ENCODE data around the gene CALCOCO2.
"Not testable (repeated sequence)": the region's sequence is repeated elsewhere in the genome, so short reads cannot be mapped to it uniquely, and the experiment has no call there.

The CALCOCO2 gene

DNA sequence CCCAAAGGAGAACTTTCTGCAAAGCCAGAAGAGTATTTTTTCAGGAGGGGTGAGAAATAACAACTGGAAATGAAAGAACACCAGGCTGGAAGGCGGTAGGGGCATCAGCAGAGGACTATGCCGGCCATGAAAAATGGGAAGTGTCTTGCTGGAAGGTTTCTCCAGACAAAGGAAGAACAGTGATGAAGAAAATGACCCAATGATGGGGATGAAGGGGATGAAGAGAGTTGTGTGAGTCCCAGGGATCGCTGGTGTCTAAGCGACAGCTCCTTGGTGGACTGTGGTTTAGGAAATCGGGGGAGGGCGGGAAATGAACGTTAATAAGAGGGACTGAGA, 14.4 kb upstream of the CALCOCO2 start:
- H3K4me3 ChIP-seq (ENCODE audit: low read depth, low read length) = no peak overlapping the region
- TF ChIP-seq, protein P1, sequence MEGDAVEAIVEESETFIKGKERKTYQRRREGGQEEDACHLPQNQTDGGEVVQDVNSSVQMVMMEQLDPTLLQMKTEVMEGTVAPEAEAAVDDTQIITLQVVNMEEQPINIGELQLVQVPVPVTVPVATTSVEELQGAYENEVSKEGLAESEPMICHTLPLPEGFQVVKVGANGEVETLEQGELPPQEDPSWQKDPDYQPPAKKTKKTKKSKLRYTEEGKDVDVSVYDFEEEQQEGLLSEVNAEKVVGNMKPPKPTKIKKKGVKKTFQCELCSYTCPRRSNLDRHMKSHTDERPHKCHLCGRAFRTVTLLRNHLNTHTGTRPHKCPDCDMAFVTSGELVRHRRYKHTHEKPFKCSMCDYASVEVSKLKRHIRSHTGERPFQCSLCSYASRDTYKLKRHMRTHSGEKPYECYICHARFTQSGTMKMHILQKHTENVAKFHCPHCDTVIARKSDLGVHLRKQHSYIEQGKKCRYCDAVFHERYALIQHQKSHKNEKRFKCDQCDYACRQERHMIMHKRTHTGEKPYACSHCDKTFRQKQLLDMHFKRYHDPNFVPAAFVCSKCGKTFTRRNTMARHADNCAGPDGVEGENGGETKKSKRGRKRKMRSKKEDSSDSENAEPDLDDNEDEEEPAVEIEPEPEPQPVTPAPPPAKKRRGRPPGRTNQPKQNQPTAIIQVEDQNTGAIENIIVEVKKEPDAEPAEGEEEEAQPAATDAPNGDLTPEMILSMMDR (IDR thresholded peaks at IDR 0.05; ENCODE audit: borderline replicate concordance, insufficient read depth, low read depth, low read length) = no peak

DNA sequence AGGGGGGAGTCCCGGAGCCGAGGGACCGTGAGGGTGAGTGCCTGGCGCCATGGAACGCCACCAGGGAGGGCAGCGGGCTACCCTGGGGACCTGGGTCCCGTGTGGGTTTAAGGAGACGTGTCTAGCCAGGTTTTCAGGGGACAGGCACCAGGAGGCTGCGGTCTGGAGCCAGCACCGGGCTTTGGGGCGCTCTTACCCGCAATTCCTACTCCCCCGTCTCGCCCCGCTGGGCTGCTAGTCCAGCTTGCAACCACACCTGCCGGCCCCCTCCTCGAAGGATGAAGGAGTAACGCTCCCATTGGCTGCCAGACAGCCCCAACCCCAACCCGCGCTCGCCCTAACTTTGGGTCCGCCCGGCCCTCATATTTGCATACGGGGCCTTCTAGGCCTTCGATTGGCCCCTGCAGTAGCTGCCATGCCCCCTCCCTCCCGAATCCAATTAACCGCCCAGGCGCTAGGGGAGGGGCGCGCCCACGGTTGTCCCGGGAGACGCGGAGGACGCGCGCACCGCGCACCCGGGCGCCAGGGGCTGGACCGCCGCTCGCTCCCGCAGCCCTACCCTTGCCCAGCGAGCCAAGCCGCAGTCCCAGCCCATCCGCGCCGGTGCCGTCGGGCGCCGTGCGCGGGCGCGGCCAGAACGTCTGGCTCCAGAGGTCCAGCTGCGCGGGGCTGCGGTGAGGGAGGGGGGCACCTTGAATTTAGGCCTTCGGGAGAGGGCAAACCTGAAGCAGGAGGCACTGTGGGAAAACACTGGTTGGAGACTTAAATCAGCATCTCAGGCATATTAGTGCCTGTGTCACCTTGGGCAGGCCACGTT, 13.9 kb upstream of the CALCOCO2 start, which contains the start of gene TTLL6:
TSS of gene TTLL6 (minus strand) at position 456 of the 817 bp plus-strand sequence. CDS start at position 299, 157 bp downstream.
- TF ChIP-seq, protein P1 (IDR thresholded peaks at IDR 0.05; ENCODE audit: borderline replicate concordance, insufficient read depth, low read depth, low read length) = no peak
- H3K4me3 ChIP-seq (ENCODE audit: low read depth, low read length) = peak within 1 kb of the TSS; percentile 38

DNA sequence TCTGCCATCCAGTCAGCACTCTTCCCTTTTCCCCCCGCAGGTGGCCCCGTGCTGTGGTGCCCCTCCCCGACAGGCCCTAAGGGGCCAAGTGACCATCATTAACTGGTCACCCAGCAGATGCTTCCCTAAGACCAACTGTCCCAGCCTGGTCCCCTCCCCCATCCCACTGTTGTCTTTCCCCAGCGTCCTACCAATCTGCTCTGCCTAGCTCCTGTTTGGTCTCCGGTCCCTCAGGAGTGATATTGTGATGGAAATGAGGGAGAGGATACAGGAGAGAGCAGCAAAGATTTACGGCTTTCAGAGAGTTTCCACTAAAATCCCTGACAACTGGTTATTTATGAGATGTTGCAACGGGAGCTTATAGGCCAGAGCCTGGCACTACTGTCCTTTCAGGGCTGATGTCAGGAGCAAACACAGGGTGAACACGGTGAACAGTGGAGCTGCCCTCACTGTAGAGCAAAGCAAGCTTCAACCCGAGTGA, 12.4 kb upstream of the CALCOCO2 start:
- H3K4me3 ChIP-seq (ENCODE audit: low read depth, low read length) = no peak overlapping the region
- TF ChIP-seq, protein P1 (IDR thresholded peaks at IDR 0.05; ENCODE audit: borderline replicate concordance, insufficient read depth, low read depth, low read length) = no peak

DNA sequence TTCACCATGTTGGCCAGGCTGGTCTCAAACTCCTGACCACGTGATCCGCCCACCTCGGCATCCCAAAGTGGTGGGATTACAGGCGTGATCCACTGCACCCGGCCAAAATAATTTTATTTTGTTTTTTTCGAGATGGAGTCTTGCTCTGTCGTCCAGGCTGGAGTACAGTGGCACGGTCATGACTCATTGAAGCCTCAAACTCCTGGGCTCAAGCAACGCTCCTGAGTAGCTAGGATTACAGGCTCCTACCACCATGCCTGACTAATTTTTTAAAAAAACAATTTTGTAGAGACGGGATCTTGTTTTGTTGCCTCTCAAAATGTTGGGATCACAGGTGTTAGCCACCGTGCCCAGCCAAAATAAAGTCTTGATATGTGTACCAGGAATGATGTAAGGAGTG, 11.4 kb upstream of the CALCOCO2 start:
- H3K4me3 ChIP-seq (ENCODE audit: low read depth, low read length) = no peak overlapping the region
- TF ChIP-seq, protein P1 (IDR thresholded peaks at IDR 0.05; ENCODE audit: borderline replicate concordance, insufficient read depth, low read depth, low read length) = no peak

DNA sequence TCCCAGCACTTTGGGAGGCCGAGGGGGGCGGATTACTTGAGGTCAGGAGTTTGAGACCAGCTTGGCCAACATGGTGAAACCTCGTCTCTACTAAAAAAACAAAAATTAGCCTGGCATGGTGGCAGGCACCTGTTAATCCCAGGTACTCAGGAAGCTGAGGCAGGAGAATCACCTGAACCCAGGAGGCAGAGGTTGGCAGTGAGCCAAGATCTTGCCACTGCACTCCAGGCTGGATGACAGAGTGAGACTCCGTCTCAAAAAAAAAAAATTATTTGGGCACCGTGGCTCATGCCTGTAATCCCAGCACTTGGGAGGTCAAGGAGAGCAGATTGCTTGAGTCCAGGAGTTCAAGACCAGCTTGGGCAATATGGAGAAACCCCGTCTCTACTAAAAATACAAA, 9.9 kb upstream of the CALCOCO2 start:
- H3K4me3 ChIP-seq (ENCODE audit: low read depth, low read length) = not testable (repeated sequence)

DNA sequence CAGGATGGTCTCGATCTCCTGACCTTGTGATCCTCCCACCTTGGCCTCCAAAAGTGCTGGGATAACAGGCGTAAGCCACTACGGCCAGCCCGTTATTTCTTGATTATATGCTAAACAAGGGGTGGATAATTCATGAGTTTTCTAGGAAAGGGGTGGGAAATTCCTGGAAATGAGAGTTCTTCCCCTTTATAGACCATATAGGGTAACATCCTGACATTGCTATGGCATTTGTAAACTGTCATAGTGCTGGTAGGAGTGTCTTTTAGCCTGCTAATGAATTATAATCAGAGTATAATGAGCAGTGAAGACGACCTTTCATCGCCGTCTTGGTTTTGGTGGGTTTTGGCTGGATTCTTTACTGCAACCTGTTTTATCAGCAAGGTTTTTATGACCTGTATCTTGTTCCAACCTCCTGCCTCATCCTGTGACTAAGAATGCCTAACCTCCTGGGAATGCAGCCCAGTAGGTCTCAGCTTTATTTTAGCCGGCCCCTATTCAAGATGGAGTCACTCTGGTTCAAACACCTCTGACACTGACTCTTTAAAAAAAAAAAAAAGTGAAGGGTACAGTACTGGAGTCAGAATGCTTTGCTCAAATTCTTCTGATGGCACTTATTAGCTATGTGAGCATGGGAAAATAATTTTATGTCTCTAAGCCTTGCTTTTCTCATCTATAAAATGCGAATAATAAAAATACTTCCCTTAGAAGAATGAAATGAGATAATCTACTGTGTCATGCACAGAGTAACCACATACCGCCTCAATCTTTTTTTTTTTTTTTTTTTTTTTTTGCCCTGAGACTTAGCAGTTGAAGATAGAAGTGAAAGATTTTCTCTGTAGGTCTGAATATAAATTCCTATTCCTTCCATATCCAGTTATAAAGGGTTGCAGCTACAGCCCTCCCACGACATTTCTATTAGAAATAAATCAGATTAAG, 5.1 kb upstream of the CALCOCO2 start:
- TF ChIP-seq, protein P1 (IDR thresholded peaks at IDR 0.05; ENCODE audit: borderline replicate concordance, insufficient read depth, low read depth, low read length) = no peak
- no peak overlapping the region for H3K4me3 ChIP-seq (ENCODE audit: low read depth, low read length)

DNA sequence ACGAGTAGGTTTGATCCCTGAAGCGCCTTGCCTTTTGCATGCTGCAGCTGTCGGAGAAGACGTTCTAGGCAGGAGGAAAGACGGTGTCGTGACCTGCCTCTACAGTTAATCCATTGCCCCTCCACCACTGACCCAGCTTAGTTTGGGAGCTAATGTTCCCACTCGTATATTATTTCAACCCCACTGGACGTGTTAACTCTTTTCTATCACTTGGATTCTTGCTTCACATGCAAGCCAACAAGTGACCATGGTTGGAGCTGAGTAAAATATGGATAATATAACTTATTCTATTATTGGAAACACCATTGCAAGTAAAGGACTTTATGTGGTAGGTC, 681 bp downstream of the CALCOCO2 start:
- TF ChIP-seq, protein P1 (IDR thresholded peaks at IDR 0.05; ENCODE audit: borderline replicate concordance, insufficient read depth, low read depth, low read length) = no peak

More for the DNA sequence above, 681 bp downstream of the CALCOCO2 start:
- H3K4me3 ChIP-seq (ENCODE audit: low read depth, low read length) = peak overlapping the region; percentile 72
